Keratinocyte (primary cell): ENCODE data around the gene OR2A42.
"Not testable (repeated sequence)": the region's sequence is repeated elsewhere in the genome, so short reads cannot be mapped to it uniquely, and the experiment has no call there.

Experiments
- EZH2 ChIP-seq: IDR thresholded peaks from one replicate; pipeline ENCODE4 v1.6.1; 2012; ENCODE audit warnings: inconsistent platforms, mild to moderate bottlenecking, low read length, moderate library complexity
- TF ChIP-seq, protein P1 (sequence below), 3 experiments: IDR thresholded peaks in 1 of 3; conservative IDR thresholded peaks in 1 of 3; optimal IDR thresholded peaks in 1 of 3; 2 replicates in 2 of 3; 3 replicates in 1 of 3; pipeline versions ENCODE3 to v1.5.1; 2011; ENCODE audit warnings: low read length in 3 of 3, mild to moderate bottlenecking in 3 of 3, moderate library complexity in 2 of 3, control low read depth in 1 of 3, inconsistent platforms in 1 of 3; ENCODE audit not compliant: insufficient read depth in 2 of 3; ENCODE audit errors: extremely low read depth in 1 of 3

DNA sequence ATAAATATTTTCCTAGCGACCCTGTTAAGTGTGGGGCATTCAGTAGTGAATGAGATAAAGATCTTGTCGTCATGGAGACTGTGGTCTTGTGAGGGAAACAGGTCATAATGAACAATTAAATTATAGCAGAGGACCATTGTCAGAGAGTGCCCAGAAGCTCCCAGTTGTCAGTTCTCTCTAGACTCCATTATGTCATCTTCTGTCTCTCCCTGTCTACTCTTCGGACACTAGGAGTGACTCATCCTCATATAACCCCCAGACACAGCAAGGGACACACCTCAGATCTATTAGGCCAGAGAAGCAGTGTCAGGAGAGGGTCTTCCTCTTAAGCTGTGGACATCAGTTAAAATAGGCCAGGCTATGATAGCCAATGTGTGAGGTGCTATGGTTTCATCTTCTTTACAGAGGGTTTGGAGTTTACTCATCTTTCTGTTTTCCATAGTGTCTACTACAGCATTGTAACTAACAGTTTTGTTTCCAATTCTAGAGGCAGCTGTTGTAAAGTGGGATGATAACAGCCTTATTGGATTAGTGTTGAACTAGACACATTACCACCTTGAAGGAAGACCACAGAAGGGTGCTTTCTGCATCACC lies 50.7 kb downstream of the OR2A42 start:
- TF ChIP-seq, protein P1, sequence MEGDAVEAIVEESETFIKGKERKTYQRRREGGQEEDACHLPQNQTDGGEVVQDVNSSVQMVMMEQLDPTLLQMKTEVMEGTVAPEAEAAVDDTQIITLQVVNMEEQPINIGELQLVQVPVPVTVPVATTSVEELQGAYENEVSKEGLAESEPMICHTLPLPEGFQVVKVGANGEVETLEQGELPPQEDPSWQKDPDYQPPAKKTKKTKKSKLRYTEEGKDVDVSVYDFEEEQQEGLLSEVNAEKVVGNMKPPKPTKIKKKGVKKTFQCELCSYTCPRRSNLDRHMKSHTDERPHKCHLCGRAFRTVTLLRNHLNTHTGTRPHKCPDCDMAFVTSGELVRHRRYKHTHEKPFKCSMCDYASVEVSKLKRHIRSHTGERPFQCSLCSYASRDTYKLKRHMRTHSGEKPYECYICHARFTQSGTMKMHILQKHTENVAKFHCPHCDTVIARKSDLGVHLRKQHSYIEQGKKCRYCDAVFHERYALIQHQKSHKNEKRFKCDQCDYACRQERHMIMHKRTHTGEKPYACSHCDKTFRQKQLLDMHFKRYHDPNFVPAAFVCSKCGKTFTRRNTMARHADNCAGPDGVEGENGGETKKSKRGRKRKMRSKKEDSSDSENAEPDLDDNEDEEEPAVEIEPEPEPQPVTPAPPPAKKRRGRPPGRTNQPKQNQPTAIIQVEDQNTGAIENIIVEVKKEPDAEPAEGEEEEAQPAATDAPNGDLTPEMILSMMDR (optimal IDR thresholded peaks at IDR 0.05 in 1 of 3, IDR thresholded peaks at IDR 0.05 in 1 of 3, conservative IDR thresholded peaks at IDR 0.05 in 1 of 3; ENCODE audit: extremely low read depth in 1 of 3, insufficient read depth in 2 of 3, low read length in 3 of 3), result not testable (repeated sequence)
- not testable (repeated sequence) for TF ChIP-seq EZH2
